NCI-H1436 (cell line): ENCODE results near the gene TXNRD2.
A peak's percentile ranks its signal among the peaks of the same experiment; 100 is the strongest.

Source experiments
- DNase-seq: peaks from one replicate; lab custom pipeline; 2025; lab: John Stamatoyannopoulos, UW

Gene TXNRD2

GRCh38 chr22:19862619-19863246, 78.9 kb downstream of the TXNRD2 start:
- no peak for DNase-seq

DNA sequence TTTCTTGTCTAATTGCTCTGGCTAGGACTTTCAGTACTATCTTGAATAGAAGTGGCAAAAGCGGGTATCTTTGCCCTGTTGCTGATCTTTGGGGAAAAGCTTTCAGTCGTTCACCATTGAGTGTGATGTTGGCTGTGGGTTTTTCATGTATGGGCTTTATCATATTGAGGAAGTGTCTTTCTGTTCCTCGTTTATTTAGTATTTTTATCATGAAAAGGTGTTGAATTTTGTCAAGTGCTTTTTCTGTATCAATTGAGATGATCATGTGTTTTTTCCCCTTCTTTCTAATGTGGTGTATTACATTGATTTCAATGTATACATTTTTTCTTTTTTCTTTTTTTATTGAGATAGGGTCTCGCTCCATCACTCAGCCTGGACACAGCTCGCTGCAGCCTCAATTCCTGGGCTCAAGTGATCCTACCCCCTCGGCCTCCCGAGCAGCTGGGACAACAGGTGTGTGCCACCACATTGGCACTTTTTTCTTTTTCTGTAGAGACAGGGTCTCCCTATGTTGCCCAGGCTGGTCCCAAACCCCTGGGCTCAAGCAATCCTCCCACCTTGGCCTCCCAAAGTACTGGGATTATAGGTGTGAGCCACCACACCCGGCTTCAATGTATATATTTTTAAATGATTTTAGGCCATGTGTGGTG, 81.6 kb downstream of the TXNRD2 start:
- no peak for DNase-seq

- no peak for DNase-seq
Measured at GRCh38 chr22:19857382-19857781, 84.2 kb downstream of the TXNRD2 start.

- DNase-seq, result peak; percentile 57
Measured at GRCh38 chr22:19855504-19856409, 85.9 kb downstream of the TXNRD2 start.

- peak; percentile 94 for DNase-seq
Measured at GRCh38 chr22:19854778-19855503, 86.7 kb downstream of the TXNRD2 start, which contains the start of the genes GNB1L and RTL10. GNB1L (minus strand) TSS chr22:19854874; CDS start chr22:19821355, 33,519 bp downstream. RTL10 (minus strand) TSS chr22:19854874; CDS start chr22:19852261, 2,613 bp downstream.

GRCh38 chr22:19853879-19854777, 87.5 kb downstream of the TXNRD2 start:
- no peak for DNase-seq

DNA sequence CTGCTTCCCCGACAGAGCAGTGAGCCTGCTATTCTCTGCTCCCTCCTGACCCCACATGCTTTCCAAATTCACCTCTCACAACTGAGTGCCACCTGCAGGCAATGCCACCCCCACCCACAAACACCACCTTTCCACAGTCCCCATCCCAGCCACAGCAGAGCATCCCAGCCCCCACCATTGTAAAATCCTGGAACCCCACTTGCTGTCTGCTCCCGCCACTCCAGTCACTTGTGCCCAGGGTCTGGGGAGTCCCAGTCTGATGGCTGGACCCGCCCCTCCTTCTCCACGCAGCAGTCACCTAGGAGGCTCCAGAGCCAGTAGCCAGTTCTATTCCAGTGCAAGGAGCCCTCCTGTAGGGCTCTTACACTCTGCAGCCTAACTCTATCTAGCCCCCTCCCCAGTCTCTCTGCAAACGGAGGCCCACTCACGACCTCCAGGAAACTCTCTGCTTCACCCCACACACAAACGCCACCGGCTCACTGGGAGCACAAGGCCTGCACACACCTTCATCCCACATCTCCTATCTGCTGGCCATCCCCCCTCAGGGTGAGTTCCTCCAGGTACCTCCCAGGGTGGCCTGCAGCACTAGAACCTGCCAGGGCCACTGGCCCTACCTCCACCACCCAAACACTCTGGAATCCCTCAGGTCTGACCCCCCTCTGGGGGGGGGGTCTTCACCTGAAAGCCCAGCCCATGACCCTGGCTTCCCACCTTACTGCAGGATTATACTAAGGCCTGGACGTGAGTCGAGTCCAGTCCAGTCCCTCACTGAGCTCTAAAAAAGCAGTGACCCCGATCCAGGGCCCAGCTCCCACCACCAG, 88.3 kb downstream of the TXNRD2 start:
- DNase-seq, result no peak

- no peak for DNase-seq
Measured at GRCh38 chr22:19852177-19852781, 89.3 kb downstream of the TXNRD2 start.

DNA sequence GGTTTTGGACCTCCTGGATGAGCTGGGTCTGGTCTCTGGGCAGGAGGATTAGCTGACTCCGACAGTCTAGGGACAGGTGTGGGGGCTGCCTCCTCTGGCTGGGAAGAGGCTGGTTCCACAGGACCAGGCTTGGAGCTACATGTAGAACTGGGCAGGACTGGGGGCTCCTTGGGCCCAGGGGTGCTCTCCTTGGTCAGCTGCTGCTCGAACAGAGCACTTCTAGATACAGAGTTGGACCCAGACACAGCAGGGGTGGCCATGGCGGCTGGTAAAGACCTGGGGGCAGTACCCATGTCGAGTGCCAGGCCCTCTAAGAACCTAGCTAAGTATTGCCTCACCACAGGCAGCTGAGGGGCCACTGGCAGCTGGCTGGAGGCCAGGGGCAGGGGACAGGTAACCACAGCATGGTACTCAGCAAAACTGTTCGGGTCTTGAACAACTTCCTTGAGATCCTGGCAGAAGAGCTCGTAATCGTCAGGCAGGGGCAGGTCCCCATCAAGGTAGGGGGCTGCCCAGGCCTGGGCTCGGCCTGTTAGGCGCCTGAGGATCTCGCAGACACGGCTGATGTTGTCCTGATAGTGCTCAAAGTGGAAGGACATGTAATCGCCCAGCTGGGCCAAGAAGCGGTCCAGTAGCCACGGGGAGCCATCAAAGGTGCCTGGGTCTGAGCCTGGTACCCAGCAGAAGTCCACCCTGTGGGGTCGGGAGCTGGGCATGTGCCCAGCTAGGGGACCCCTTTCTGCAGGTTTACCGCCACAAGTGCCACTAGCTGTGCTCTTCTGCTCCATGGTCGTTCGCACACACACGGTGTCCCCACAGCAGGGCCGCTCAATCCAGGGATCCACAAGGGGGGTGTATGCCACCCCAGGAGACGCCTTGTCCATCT, 90.1 kb downstream of the TXNRD2 start:
- no peak for DNase-seq

GRCh38 chr22:19850763-19851109, 90.9 kb downstream of the TXNRD2 start:
- DNase-seq, result no peak

GRCh38 chr22:19849835-19850762, 91.5 kb downstream of the TXNRD2 start:
- DNase-seq, result no peak

DNA sequence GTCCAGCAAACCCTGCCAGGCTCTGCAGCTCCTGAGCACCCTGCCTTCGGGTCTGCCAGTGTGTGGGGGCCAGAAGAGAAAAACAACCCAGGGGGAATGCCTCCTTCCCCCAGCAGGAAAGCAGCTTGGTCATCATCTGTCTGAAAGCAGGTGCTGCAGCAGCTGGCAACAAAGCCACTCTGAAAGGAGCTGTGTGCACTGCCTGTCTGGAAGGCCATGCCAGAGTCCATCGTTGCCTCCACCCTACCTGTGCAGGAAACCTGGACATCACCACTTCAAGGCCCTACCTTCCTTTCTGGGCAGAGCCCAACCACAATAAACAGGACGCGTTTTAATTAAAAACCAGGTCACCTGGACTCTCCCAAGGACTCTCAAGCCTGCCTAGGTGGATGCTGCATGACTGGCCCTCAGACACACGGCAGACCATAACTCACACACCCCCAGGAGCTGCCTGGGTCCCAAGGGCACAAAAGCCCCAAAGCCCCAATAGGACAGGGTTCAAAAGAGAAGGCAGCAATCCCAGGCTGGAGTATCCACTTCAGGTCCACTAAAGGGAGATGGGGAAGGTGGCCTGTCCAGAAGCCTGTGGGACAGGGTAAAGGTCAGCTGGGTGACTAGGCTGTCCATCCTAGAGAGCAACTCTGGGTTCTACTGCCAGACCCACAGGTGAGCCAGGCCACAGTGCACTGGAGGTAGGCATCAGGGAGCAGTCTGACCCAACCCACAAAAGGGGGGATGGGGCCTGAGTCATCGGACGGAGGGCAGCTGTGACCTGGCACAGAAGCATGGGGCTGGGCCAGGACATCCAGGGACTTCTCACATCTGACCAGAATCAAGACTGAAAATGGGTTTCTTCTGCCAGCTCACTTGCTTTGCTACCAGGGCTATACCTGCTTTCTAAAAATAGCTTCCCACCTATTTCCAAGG, 93.1 kb downstream of the TXNRD2 start:
- no peak for DNase-seq

GRCh38 chr22:19847345-19847632, 94.3 kb downstream of the TXNRD2 start:
- no peak for DNase-seq

DNA sequence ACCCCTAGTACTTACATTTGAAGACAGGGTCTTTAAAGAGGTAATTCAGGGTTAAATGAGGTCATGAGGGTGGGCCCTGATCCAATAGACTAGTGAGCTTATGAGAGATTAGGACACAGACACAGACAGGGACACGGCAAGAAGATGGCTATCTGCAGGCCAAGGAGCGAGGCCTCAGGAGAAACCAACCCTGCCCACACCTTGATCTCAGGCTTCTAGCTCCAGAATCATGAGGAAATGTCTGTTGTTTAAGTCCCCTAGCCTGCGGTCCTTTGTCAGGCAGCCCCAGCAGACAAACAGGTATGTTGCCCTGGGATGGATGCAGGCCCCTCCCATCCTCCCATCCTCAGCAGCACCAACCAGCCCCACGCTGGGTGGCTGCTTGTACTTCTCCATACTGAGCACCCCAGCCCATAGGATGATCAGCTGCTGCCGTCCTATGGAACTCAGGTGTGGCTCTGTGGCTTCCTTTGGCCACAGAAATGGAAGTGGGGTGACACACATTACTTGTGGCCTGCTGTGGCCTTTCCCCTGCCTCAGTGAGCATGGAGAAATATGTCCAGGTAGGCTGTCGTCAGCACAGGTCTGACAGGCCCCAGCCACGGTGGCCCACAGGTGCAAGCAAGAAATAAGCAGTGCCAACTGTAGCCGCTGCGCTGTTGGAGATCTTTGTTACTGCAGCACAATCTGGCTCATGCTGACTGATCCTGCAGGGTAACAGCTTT, 94.8 kb downstream of the TXNRD2 start:
- DNase-seq, result no peak

DNA sequence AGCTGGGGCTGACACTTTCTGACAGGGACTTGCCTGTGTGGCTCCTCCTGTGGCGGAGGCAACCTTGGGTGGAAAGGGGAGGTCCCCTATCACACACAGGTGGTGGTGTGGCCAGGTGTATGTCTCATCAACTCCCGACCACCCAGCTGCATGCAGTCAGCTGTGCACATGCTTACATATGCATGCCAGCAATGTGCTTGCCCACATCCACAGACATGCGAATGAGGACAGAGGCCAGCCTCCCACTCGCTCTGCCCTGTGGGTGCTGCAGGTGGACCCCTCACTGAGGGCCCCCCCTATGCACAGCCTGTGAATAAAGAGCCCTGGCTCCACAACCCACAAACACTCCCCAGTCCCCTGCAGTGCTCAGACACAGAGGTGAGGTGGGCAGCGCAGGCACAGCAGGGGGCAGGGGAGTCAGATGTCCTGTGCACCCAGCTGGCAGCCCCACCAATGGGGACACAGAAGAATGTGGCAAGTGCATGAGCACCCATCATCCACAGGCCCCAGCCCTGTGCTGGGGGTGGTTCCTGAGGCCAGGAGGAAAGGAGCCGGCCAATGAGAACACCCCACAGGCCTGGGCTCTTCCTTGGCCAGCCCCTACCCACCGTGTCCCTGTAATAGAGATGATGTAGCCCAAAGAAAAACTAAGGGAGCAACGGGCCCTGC, 96.4 kb downstream of the TXNRD2 start:
- DNase-seq, result no peak
